Limb (tissue), 2 donors: ENCODE measurements around the gene ZNF574.

Experiments used
- DNase-seq, 2 donors: peaks; one replicate each; pipeline ENCODE4 v3.0.0-alpha.2; 2016; ENCODE audit errors: extremely low spot score in 2 of 2

ZNF574 gene

GRCh38 chr19:42080764-42081375 lies 4.9 kb downstream of the ZNF574 start:
- no peak for DNase-seq

GRCh38 chr19:42081584-42082203 lies 5.7 kb downstream of the ZNF574 start:
- DNase-seq = no peak

- no peak for DNase-seq
Observed at GRCh38 chr19:42083537-42083936, 7.6 kb downstream of the ZNF574 start.

GRCh38 chr19:42086188-42086736 lies 10.3 kb downstream of the ZNF574 start:
- no peak for DNase-seq

GRCh38 chr19:42086770-42087550 lies 11.0 kb downstream of the ZNF574 start:
- DNase-seq = no peak

- no peak for DNase-seq
Observed at GRCh38 chr19:42088471-42089190, 12.7 kb downstream of the ZNF574 start.

GRCh38 chr19:42089191-42089750 lies 13.3 kb downstream of the ZNF574 start:
- no peak for DNase-seq

GRCh38 chr19:42089772-42090171 lies 13.8 kb downstream of the ZNF574 start:
- no peak for DNase-seq

GRCh38 chr19:42090672-42091071 lies 14.7 kb downstream of the ZNF574 start:
- no peak for DNase-seq

GRCh38 chr19:42091300-42091699 lies 15.3 kb downstream of the ZNF574 start:
- no peak for DNase-seq

- no peak for DNase-seq
Observed at GRCh38 chr19:42091742-42092141, 15.8 kb downstream of the ZNF574 start.

GRCh38 chr19:42092350-42092749 lies 16.4 kb downstream of the ZNF574 start:
- no peak for DNase-seq

GRCh38 chr19:42093505-42093904 lies 17.5 kb downstream of the ZNF574 start:
- no peak for DNase-seq

GRCh38 chr19:42093926-42094325 lies 18.0 kb downstream of the ZNF574 start:
- DNase-seq = no peak

GRCh38 chr19:42095142-42095813 lies 19.3 kb downstream of the ZNF574 start:
- no peak for DNase-seq

- no peak for DNase-seq
Observed at GRCh38 chr19:42095814-42096230, 19.9 kb downstream of the ZNF574 start.

GRCh38 chr19:42096255-42096837 lies 20.4 kb downstream of the ZNF574 start:
- no peak for DNase-seq

GRCh38 chr19:42097461-42097860 lies 21.5 kb downstream of the ZNF574 start:
- no peak for DNase-seq

- DNase-seq = no peak
Observed at GRCh38 chr19:42098781-42099180, 22.8 kb downstream of the ZNF574 start.

- DNase-seq = no peak
Observed at GRCh38 chr19:42099336-42099925, 23.5 kb downstream of the ZNF574 start.
